ENCODE measurements around the gene SHPK. TPM values are rescaled to one million over a fixed set of nuclear protein-coding genes. Genes with fewer than 3 reads are reported as not detected.

SHPK gene
- total RNA-seq, 2 donors from 2014 or later, result 10.4 to 15.2 TPM

DNA sequence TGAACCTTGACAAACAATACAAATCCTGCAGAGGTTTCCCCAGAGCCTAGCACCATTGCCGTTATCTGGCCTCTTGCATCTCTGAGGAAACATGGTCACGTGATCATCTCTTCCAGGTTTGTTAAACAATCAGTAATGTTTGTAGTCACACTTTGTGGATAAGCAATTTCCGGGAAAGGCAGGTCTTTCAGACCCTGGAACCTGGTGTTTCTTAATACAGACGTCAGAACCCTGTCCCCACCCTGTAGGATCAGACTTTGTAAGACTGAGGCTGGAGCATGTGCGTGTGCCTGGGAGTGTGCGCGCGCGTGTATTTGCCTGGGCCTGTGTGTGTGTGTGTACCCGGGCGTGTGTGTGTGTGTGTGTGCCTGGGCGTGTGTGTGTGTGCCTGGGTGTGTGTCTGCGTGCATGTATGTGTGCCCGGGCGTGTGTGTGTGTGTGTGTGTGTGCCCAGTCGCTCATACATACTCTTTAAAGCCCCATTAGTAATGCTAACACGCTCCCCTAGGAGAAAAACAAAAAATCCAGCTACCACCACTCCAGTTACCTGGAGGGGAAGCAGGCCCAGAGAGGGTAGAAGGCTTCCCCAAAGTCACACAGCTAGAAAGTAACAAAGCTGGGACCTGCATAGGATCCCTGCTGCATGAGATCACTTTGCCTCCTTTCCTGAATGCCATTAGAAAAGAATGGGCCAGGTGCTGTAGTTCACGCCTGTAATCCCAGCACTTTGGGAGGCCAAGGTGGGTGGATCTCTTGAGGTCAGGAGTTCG, 5.9 kb upstream of the SHPK start:
- H3K27me3 ChIP-seq, result no peaks in the 10 kb centered on the region
- 72 to 75% methylated on average over 8 to 17 of the region's 19 CpGs for WGBS, 2 donors
- intact Hi-C loops (cut with DNase I), result no loop called here
- DNase-seq (no peak), ATAC-seq (no peak)
- no peaks in the 10 kb centered on the region for H3K9me3 ChIP-seq
- TF ChIP-seq POLR2A (IDR thresholded peaks at IDR 0.05), result no peak
- no peak for TF ChIP-seq CTCF (IDR thresholded peaks at IDR 0.05)
- peaks cover 38% of the 10 kb centered on the region for H3K4me1 ChIP-seq
- no peak overlapping the region for H3K4me3 ChIP-seq
- peaks cover 0 to 4% of the 10 kb centered on the region in 2 donors for H3K36me3 ChIP-seq (replicated peaks in 1 of 2; ENCODE audit: insufficient read depth in 1 of 2, low read depth in 2 of 2)
- no peak overlapping the region for H3K27ac ChIP-seq

DNA sequence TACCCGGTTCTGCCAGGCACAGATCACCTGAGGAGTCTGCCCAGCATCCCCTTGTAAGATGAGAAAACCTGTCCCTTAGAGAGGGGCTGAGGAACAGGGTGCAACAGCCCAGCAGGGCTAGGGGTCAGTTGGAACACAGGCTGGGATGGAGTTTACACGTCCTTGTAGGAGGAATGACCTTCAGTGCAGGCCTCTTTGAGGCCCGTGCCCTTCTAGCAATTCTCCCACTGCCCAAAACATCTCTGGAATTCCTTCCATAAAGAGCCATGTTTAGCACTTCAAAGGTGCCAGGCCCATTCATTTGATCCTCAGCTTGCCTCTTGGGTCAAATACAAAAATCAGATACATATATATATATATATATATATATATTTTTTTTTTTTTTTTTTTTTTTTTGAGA, 5.0 kb upstream of the SHPK start:
- H3K36me3 ChIP-seq (replicated peaks in 1 of 2; ENCODE audit: insufficient read depth in 1 of 2, low read depth in 2 of 2), result peaks cover 0 to 4% of the 10 kb centered on the region in 2 donors
- DNase-seq (no peak), ATAC-seq (no peak)
- H3K27ac ChIP-seq, result peak overlapping the region in 3 of 4 donors; percentile 58 to 85 (median 75)
- TF ChIP-seq CTCF (IDR thresholded peaks at IDR 0.05) (no peak), POLR2A (IDR thresholded peaks at IDR 0.05) (no peak)
- H3K4me1 ChIP-seq, result peaks cover 38% of the 10 kb centered on the region
- H3K4me3 ChIP-seq, result no peak overlapping the region
- intact Hi-C loops (cut with DNase I), result no loop called here
- no peaks in the 10 kb centered on the region for H3K27me3 ChIP-seq
- H3K9me3 ChIP-seq, result no peaks in the 10 kb centered on the region
- WGBS, 2 donors, result 34 to 45% methylated on average over 3 of the region's 3 CpGs

DNA sequence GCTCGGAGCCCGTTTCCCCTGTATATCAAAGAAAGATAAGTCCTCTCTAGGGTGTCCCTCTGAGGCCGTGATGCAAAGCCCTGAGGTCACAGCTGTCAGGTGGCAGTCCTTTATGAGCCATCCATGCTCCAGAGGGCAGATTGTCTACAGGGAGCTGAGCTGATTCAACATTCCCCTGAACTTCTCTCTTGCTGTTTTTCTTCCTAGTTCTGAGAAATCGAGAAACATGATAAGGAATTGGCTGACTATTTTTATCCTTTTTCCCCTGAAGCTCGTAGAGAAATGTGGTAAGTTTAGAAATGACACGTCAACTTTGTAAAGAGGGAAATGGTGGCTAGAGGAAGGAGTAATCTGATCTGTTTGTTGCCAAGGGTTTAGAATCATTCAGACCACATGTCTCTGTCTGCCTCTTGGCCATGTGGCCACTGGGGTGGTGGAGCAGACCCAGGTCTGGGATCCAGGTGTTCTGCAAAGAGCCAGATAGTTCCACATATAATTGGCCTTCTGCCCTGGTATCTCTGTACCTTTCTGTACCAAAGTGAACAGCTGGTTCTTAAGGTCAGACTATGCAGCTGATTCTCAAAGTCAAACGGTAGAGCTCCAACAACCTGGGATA, 4.0 kb upstream of the SHPK start:
- Histone ChIP-seq H3K9me3 (no peaks in the 10 kb centered on the region), H3K4me1 (peaks cover 40% of the 10 kb centered on the region), H3K27ac (peak overlapping the region; percentile 51 to 85 (median 66)), H3K36me3 (replicated peaks in 1 of 2; ENCODE audit: insufficient read depth in 1 of 2, low read depth in 2 of 2) (peaks cover 0 to 4% of the 10 kb centered on the region in 2 donors), H3K4me3 (no peak overlapping the region), H3K27me3 (no peaks in the 10 kb centered on the region)
- TF ChIP-seq CTCF (IDR thresholded peaks at IDR 0.05), result peak in 2 of 7 experiments; percentile 8 to 21
- TF ChIP-seq POLR2A (IDR thresholded peaks at IDR 0.05), result peak in 1 of 3 donors; percentile 23
- WGBS, 2 donors, result 27 to 31% methylated on average over 7 of the region's 7 CpGs
- ATAC-seq (peak; percentile 36), DNase-seq (peak; percentile 62 to 84 (median 79))
- intact Hi-C loops (cut with DNase I), result no loop called here

GRCh38 chr17:3636908-3637373, 891 bp upstream of the SHPK start:
- no peaks in the 10 kb centered on the region for H3K27me3 ChIP-seq
- intact Hi-C loops (cut with DNase I), result no loop called here
- H3K36me3 ChIP-seq (replicated peaks in 1 of 2; ENCODE audit: insufficient read depth in 1 of 2, low read depth in 2 of 2), result no peaks in the 10 kb centered on the region
- peak overlapping the region; percentile 88 to 95 (median 92) for H3K27ac ChIP-seq
- H3K4me1 ChIP-seq, result peaks cover 49% of the 10 kb centered on the region
- TF ChIP-seq POLR2A (IDR thresholded peaks at IDR 0.05) (no peak), CTCF (IDR thresholded peaks at IDR 0.05) (no peak)
- no peaks in the 10 kb centered on the region for H3K9me3 ChIP-seq
- WGBS, 2 donors, result 1 to 2% methylated on average over 15 to 27 of the region's 31 CpGs
- ATAC-seq (no peak), DNase-seq (no peak)
- H3K4me3 ChIP-seq, result peak overlapping the region; percentile 94
